GM19328 (cell line): ENCODE data around the gene NPY5R.

Experiments
- ATAC-seq: cut with Tn5 transposase; IDR thresholded peaks from one replicate; pipeline ENCODE4 v1.9.1; 2021; ENCODE audit warnings: mild to moderate bottlenecking, moderate library complexity; ENCODE audit not compliant: unreplicated experiment

The NPY5R gene

GRCh38 chr4:163384434-163384833 is 40.7 kb downstream of the NPY5R start:
- ATAC-seq = no peak

- no peak for ATAC-seq
These were observed 41.2 kb downstream of the NPY5R start for GRCh38 chr4:163384926-163385325.

GRCh38 chr4:163385466-163385865 is 41.8 kb downstream of the NPY5R start:
- no peak for ATAC-seq

GRCh38 chr4:163391756-163392155 is 48.1 kb downstream of the NPY5R start:
- no peak for ATAC-seq

GRCh38 chr4:163392328-163392727 is 48.6 kb downstream of the NPY5R start:
- no peak for ATAC-seq

DNA sequence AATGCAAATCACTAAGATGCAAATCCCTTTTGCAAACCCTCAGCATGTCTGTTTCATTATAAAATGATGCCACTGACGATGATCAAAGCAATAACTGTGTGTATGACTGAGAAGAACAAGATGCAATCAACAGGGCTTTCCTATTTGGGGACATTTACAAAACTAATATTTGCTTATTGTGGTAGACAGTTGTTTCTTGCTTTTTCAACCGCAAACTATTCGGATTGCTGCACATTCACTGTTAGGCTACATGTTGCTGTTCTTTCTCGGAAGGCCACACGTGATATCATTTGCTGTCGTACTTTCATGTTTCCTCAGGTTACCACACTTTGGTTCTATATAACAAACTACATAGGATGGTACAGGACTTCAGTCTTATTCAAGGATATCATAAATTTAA is 49.8 kb downstream of the NPY5R start:
- ATAC-seq = no peak

DNA sequence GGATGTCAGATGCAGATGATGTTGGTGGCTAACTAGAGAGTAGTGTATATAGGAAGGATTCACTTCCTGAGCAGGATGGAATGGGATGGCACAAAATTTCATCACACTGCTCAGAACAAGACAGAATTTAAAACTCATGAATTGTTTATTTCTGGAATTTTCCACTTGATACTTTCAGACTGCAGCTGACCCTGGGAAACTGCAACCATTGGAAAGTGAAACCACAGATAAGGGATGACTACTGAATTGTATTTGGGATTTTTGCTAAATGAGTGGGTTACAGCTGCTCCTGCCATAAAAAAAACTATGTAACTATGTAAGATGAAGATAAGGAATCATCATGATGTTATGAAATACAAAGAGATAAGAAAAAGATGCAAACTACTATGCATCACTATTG is 51.4 kb downstream of the NPY5R start:
- ATAC-seq = no peak

- ATAC-seq = no peak
These were observed 52.1 kb downstream of the NPY5R start for GRCh38 chr4:163395758-163396157.

DNA sequence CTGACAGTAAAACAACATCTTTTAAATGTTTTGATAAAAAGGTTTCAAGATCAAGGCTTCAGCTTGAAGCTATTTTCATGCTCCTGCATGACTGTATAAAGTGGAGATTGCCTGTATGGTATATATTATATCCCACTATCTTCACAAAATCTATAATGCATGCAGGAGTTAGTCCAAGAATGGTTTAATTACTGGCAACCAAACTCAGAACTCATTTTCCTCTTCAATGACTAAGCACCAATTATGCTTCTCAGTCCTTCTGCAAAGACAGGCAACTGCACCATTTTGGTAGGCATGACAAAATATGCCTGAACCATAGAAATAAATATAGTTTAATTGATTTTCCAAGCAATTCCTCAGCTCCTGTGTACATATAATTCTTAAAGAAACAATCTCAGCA is 54.5 kb downstream of the NPY5R start:
- no peak for ATAC-seq

- no peak for ATAC-seq
These were observed 57.2 kb downstream of the NPY5R start for GRCh38 chr4:163400911-163401310.
